ENCODE results near the gene ACVRL1.

Gene ACVRL1

DNA sequence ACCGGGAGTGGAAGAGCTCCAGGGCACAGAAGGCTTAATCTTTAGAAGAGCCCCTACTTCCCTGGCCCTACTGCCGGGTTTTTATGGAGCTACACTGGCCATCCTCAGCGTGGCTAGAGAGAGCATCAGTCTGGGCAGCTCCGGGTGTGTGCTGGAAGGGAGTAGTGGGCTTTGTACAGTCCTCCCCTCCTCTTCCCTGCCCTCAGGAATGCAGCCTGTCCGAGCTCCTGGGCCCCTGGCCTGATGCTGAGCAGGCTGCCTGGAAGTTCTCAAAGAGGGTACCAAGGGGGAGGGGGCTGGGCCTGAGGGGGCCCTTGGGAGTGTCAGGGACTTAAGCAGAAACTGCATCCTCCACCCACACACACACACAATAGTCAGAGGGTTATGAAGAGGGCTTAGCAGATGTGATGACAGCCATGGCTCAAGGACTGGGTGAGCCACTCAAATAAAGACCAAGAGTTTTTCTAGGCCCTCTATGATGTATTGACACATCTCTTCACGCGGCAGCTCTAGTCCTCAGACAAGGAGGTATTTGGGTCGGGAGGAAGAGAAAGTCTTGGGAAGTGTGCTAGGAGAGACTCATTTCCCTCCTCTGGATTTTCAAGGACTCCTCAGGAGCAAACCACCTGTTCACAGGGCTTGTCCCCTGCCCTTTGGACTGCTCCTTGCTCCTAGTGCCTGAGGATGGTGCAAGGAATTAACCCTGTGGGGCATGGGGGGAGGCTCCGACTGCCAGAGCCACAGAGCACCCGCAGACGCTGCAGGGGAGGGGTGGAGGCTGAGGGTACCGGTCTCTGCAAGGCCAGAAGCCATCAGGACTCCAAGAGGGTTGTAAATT lies 42.3 kb upstream of the ACVRL1 start:
- peaks cover 34% of the 10 kb centered on the region for H3K27me3 Mint-ChIP-seq (ENCODE audit: low read depth)
- no peaks in the 10 kb centered on the region for H3K9me3 Mint-ChIP-seq
- TF ChIP-seq, protein P1, sequence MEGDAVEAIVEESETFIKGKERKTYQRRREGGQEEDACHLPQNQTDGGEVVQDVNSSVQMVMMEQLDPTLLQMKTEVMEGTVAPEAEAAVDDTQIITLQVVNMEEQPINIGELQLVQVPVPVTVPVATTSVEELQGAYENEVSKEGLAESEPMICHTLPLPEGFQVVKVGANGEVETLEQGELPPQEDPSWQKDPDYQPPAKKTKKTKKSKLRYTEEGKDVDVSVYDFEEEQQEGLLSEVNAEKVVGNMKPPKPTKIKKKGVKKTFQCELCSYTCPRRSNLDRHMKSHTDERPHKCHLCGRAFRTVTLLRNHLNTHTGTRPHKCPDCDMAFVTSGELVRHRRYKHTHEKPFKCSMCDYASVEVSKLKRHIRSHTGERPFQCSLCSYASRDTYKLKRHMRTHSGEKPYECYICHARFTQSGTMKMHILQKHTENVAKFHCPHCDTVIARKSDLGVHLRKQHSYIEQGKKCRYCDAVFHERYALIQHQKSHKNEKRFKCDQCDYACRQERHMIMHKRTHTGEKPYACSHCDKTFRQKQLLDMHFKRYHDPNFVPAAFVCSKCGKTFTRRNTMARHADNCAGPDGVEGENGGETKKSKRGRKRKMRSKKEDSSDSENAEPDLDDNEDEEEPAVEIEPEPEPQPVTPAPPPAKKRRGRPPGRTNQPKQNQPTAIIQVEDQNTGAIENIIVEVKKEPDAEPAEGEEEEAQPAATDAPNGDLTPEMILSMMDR (IDR thresholded peaks at IDR 0.05; ENCODE audit: unreplicated experiment in 3 of 3), result no peak
- H3K27ac Mint-ChIP-seq, result peak overlapping the region; percentile 70 to 90 (median 90)
- H3K36me3 Mint-ChIP-seq (ENCODE audit: low read depth), result no peaks in the 10 kb centered on the region
- peaks cover 56% of the 10 kb centered on the region for H3K4me1 Mint-ChIP-seq
- H3K4me3 Mint-ChIP-seq, result peak overlapping the region; percentile 73 to 80 (median 75)

DNA sequence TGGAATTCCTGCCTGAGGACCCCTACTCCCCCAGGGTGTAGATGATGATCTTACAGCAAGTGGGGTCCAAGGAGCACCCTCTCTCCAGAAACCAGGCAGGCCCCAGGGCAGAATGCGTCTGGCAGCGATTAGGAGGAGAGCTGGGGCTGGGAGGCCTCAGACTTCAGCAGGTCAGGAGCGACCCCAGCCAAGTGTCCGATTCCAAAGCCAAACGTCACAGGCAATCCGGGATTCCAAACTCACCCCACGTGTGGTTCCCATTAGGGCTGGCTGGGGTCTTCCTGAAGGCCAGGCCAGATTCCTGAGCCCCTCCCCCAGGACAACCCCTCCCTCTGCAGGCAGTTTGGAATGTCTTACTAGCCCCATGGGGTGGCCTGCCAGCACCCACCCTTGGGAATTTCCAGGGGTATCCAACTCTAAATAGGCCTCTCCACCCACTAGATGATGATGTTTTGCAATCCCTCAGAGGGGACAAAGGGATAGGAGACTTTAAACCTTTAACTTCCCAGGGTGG lies 41.5 kb upstream of the ACVRL1 start:
- peaks cover 35% of the 10 kb centered on the region for H3K27me3 Mint-ChIP-seq (ENCODE audit: low read depth)
- H3K36me3 Mint-ChIP-seq (ENCODE audit: low read depth), result no peaks in the 10 kb centered on the region
- H3K27ac Mint-ChIP-seq, result peak overlapping the region; percentile 51 to 90 (median 70)
- H3K4me3 Mint-ChIP-seq, result peak overlapping the region; percentile 24 to 75 (median 44)
- H3K9me3 Mint-ChIP-seq, result no peaks in the 10 kb centered on the region
- TF ChIP-seq, protein P1 (IDR thresholded peaks at IDR 0.05; ENCODE audit: unreplicated experiment in 3 of 3), result no peak
- peaks cover 64% of the 10 kb centered on the region for H3K4me1 Mint-ChIP-seq

DNA sequence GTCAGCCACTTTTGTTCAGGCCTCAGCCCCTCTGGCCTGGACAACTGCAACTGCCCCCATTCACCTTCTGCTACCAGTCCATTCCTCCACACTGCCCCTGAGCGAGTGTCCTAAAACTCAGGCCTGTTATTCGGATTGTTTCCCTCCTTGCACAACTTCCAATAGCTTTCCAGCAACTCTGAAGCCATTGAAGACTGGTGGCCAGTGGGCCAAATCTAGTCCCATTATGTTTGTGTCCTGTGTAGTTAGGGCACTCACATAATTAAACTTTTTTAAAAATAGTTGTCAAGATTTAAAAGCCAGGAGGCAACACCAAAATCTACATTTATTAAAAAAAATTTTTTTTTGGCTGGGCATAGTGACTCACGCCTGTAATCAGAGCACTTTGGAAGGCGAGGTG lies 41.0 kb upstream of the ACVRL1 start:
- Mint-ChIP-seq H3K27me3 (ENCODE audit: low read depth) (peaks cover 39% of the 10 kb centered on the region), H3K27ac (peak overlapping the region; percentile 51 to 90 (median 70)), H3K36me3 (ENCODE audit: low read depth) (no peaks in the 10 kb centered on the region), H3K4me1 (peaks cover 69% of the 10 kb centered on the region), H3K4me3 (peak overlapping the region in 2 of 3 experiments; percentile 3 to 45), H3K9me3 (no peaks in the 10 kb centered on the region)
- TF ChIP-seq, protein P1 (IDR thresholded peaks at IDR 0.05; ENCODE audit: unreplicated experiment in 3 of 3), result no peak

DNA sequence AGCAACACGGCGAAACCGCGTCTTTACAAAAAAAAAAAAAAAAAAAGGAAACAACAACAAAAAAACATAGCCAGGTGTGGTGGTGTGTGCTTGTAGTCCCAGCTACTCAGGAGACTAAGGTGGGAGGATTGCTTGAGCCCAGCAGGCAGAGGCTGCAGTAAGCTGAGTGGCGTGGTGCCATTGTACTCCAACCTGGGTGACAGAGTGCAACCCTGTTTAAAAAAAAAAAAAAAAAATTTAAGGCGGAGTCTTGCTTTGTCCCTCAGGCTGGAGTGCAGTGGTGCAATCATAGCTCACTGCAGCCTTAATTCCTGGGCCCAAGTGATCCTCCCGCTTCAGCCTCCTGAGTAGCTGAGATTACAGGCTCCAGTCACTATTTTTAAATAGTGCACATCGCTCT lies 40.5 kb upstream of the ACVRL1 start:
- Mint-ChIP-seq H3K27ac (no peak overlapping the region), H3K4me1 (peaks cover 72% of the 10 kb centered on the region), H3K36me3 (ENCODE audit: low read depth) (no peaks in the 10 kb centered on the region), H3K9me3 (no peaks in the 10 kb centered on the region), H3K27me3 (ENCODE audit: low read depth) (peaks cover 36% of the 10 kb centered on the region), H3K4me3 (no peak overlapping the region)
- TF ChIP-seq, protein P1 (IDR thresholded peaks at IDR 0.05; ENCODE audit: unreplicated experiment in 3 of 3), result no peak

DNA sequence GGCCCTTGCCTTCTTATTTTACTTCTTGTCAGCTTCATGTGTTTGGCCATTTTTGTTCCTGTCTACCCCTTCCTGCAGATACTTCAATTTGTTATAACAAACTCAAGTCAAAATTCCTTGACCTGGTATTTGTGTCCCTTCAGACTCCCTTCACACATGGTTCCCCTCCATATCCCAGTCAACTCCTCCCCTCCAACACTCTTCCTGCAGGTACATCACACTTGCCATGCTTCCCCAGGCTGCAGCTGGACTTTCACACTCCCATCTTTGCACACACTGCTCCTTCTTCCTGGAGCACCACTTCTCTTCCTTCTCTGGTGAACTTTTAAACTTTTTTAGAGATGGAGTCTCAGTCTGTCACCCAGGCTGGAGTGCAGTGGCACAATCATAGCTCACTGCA lies 39.9 kb upstream of the ACVRL1 start:
- TF ChIP-seq, protein P1 (IDR thresholded peaks at IDR 0.05; ENCODE audit: unreplicated experiment in 3 of 3), result no peak
- H3K36me3 Mint-ChIP-seq (ENCODE audit: low read depth), result no peaks in the 10 kb centered on the region
- no peaks in the 10 kb centered on the region for H3K9me3 Mint-ChIP-seq
- peak overlapping the region; percentile 10 to 40 (median 33) for H3K4me3 Mint-ChIP-seq
- H3K27me3 Mint-ChIP-seq (ENCODE audit: low read depth), result peaks cover 32% of the 10 kb centered on the region
- H3K4me1 Mint-ChIP-seq, result peaks cover 78% of the 10 kb centered on the region
- H3K27ac Mint-ChIP-seq, result peak overlapping the region; percentile 5 to 44 (median 32)

All from nephron (organoid).